ENCODE measurements around the gene ATF6. TPM values are rescaled to one million over a fixed set of nuclear protein-coding genes. Genes with fewer than 3 reads are reported as not detected.

The ATF6 gene
- polyA plus RNA-seq = 27.2 and 27.8 TPM in 2 replicates

DNA sequence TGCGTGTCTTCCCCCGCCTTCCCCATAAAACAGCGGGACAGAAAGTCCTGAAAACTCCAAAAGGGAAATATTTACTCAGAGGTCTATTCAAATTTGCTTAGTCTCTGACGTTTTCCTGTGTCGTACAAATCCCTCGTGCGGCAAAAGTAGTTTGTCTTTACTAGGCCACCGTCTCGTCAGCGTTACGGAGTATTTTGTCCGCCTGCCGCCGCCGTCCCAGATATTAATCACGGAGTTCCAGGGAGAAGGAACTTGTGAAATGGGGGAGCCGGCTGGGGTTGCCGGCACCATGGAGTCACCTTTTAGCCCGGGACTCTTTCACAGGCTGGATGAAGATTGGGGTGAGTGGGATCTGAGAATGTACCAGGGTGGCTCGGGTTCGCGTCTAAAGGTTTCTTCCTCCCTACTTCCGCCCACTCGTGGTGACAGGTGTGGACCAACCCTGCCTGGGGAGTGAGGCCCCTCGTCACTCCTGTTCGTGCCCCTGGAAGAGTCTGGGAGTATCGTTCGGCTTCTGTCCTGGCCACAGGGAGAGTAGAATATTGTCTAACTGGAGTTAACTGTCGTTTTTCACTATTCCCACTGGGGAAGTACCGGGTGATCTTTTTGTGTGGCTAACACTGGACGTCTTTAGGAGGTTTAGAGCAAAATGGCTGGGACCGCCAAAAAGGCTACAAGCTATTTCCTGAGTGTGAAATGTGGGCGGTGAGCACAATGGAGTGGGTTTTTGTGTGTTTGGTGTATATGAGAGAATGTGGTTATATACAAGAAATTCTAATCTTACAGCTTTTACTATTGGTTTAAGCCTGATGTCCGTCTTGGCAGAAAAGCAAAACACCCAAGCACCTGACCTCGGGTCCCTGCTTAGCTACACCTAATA lies at the start of gene ATF6:
Gene ATF6 (plus strand): TSS at position 219 of the 880 bp plus-strand sequence. CDS start 41 bp downstream, at position 260.

DNA sequence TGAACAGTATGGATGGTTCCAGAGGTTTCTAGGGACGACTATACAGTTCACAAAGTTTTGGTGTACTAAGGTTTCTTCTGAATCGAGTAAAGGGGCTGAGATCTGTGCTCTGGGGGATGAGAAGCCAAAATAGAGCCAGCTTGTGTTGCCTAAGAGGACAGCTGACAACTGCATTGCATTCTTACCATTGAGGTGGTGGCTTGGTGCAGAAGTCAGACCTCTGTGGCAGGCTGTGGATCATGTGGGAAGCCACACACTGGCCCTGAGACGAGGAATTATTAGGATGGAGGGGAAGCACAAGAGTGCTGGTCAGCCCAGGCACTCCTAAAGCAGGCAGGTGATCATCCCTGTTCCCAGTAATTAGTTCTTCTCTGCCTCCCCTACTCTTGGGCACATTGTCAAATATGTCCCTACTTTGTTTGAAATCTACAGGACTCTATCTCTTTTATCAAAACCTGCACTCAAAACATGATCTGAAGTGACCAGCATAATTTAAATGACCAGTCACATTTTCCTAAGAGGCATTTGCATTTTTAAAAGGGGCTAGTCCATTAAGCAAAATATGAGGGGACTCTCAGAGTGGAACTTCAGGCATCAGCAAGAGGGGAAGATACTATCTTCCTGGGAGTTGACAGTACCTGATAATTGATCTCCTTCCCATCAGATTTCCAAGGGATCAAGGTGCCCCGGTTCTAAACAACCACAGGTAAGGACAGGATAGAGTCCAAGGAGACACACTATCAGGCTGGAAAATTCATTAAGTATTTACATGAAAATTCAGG lies 45.0 kb upstream of the ATF6 start, which contains the start of gene FCRLB:
Gene FCRLB (plus strand): TSS at position 589 of the 782 bp plus-strand sequence. CDS start 1,129 bp downstream, outside the sequence.

DNA sequence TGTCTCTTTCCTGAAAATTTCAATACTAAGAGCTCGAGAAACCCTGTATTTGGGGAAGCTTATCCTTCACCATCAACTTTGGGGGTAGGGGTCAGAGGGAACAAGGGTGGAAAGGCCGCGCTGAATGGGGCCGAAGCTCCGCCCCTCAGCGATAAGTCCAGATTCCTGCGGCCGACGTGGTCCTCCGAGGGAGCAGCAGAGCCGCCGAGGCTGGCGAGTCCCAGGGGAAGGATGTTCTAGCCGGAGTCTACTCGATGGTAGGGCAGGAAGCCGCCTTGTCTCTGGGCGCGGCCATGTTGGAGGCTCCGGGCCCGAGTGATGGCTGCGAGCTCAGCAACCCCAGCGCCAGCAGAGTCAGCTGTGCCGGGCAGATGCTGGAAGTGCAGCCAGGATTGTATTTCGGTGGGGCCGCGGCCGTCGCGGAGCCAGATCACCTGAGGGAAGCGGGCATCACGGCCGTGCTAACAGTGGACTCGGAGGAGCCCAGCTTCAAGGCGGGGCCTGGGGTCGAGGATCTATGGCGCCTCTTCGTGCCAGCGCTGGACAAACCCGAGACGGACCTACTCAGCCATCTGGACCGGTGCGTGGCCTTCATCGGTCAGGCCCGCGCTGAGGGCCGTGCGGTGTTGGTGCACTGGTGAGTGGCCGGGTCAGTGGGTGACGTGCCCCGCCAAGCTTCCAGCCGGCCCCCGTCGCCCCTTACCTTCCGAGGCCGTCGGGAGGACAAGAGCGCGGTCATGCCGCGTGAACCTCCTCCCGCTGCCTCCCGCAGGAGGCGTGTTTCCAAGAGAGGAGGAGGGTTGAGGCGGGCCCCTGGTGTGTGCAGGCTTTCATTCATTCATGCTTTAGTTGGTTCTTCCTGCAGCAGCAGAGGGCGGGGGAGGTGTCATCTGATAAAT lies 16.4 kb upstream of the ATF6 start, which contains the start of gene DUSP12:
Gene DUSP12 (plus strand): TSS at position 278 of the 899 bp plus-strand sequence. CDS start 16 bp downstream, at position 294.

Other genes with a start within 250 kb of the ATF6 start
- 0.62 and 0.66 TPM in 2 replicates for gene HSPA6, start 241.8 kb upstream of the ATF6 start, polyA plus RNA-seq
- gene FCGR3A, start 216.5 kb upstream of the ATF6 start, polyA plus RNA-seq = 0.73 and 1.3 TPM in 2 replicates
- gene FCGR3B, start 135.1 kb upstream of the ATF6 start, polyA plus RNA-seq = not detected in 2 replicates
- gene FCGR2B, start 103.2 kb upstream of the ATF6 start, polyA plus RNA-seq = not detected in 2 replicates
- not detected in 2 replicates for gene FCRLA, start 59.1 kb upstream of the ATF6 start, polyA plus RNA-seq
- 1.2 and 6.0 TPM in 2 replicates for gene FCRLB, start 44.8 kb upstream of the ATF6 start, polyA plus RNA-seq
- gene DUSP12, start 16.5 kb upstream of the ATF6 start, polyA plus RNA-seq = 17.8 and 27.0 TPM in 2 replicates

Measured in Purkinje cell (primary cell).